Stimulated activated naive B cell treated with anti-CD40 and anti-IgM and Interleukin-4, amounts not matched to agents 10 μg/mL and 1 μg/mL and 100 μg/mL, for 72 hours (primary cell): ENCODE data around the gene PRSS53.

Experiments
- ATAC-seq, 2 donors: fragments of 150-1000 bp; cut with Tn5 transposase; replicated peaks; 2 replicates each; pipeline ENCODE4 v1.10.0; 2021; ENCODE audit warnings: moderate library complexity in 1 of 2
- DNase-seq: peaks from one replicate; pipeline ENCODE4 v3.0.0; 2021
- H3K27ac Mint-ChIP-seq: one replicate; pipeline ENCODE4 v1.8.0; 2022; ENCODE audit warnings: mild to moderate bottlenecking, mixed read lengths
- H3K27me3 Mint-ChIP-seq, 2 donors: one replicate each; pipeline ENCODE4 v1.8.0; 2022; ENCODE audit warnings: mixed read lengths in 2 of 2
- H3K36me3 Mint-ChIP-seq, 2 donors: one replicate each; pipeline ENCODE4 v1.8.0; 2022; ENCODE audit warnings: mixed read lengths in 2 of 2, mild to moderate bottlenecking in 1 of 2
- H3K4me1 Mint-ChIP-seq, 2 donors: one replicate each; pipeline ENCODE4 v1.8.0; 2022; ENCODE audit warnings: mixed read lengths in 2 of 2, mild to moderate bottlenecking in 1 of 2
- H3K4me3 Mint-ChIP-seq, 2 donors: one replicate each; pipeline ENCODE4 v1.8.0; 2022; ENCODE audit warnings: mild to moderate bottlenecking in 2 of 2, mixed read lengths in 2 of 2, moderate library complexity in 1 of 2
- H3K9me3 Mint-ChIP-seq, 2 donors: one replicate each; pipeline ENCODE4 v1.8.0; 2022; ENCODE audit warnings: mixed read lengths in 2 of 2, mild to moderate bottlenecking in 1 of 2

Gene PRSS53

GRCh38 chr16:31093132-31093703 lies 4.5 kb upstream of the PRSS53 start:
- Mint-ChIP-seq H3K36me3 (peaks cover 0 to 12% of the 10 kb centered on the region in 2 donors), H3K27ac (no peak overlapping the region), H3K4me1 (peaks cover 18 to 34% of the 10 kb centered on the region in 2 donors), H3K4me3 (peak overlapping the region; percentile 19 to 32), H3K27me3 (no peaks in the 10 kb centered on the region), H3K9me3 (no peaks in the 10 kb centered on the region)
- ATAC-seq (no peak), DNase-seq (no peak)

- Mint-ChIP-seq H3K9me3 (no peaks in the 10 kb centered on the region), H3K4me1 (peaks cover 18 to 34% of the 10 kb centered on the region in 2 donors), H3K36me3 (peaks cover 0 to 12% of the 10 kb centered on the region in 2 donors), H3K4me3 (no peak overlapping the region), H3K27ac (no peak overlapping the region), H3K27me3 (no peaks in the 10 kb centered on the region)
- DNase-seq (no peak), ATAC-seq (no peak)
These were observed 3.6 kb upstream of the PRSS53 start for GRCh38 chr16:31092330-31092729.

DNA sequence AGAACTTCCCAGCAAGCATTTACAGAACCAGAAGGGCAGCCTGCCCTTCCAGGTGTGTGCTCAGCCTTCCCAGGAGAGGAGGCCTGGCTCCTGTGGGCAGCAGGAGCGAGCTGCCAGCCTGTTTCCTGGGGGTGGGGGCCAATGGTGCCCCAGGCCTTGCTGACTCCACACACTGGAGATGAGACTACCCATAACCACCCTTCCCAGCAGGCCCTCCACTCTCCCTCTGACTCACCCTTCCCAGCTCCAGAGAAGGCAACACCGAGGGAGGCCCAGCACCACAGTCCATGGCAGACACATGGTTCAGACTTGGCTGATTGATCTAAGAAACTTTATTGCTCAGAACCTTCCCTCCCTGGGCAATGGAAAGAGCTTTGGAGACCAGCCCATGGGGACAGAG lies 1.8 kb upstream of the PRSS53 start:
- no peaks in the 10 kb centered on the region for H3K9me3 Mint-ChIP-seq
- DNase-seq: no peak
- no peak overlapping the region for H3K4me3 Mint-ChIP-seq
- ATAC-seq: no peak
- peaks cover 17 to 24% of the 10 kb centered on the region in 2 donors for H3K4me1 Mint-ChIP-seq
- no peak overlapping the region for H3K27ac Mint-ChIP-seq
- H3K36me3 Mint-ChIP-seq: peaks cover 6 to 18% of the 10 kb centered on the region in 2 donors
- H3K27me3 Mint-ChIP-seq: no peaks in the 10 kb centered on the region

DNA sequence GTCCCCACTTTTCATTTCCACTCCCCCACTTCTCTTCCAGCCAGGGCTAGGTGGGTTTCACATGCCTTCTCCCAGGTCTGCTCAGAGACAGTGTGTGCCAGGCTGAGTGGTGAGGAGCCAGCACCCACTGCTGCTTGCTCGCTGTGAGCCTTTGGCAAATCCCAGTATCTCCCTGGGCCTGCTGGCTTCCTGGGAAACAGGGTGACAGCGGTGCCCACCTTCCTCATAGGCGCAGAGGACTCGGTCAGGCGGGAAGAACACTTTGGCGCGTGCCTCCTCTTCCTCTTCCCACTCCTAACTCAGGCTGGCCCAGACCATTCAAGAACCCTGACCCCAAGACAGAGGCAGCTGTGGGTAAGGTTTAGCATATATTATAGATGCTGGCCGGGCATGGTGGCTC lies 456 bp upstream of the PRSS53 start:
- H3K4me1 Mint-ChIP-seq: peaks cover 15% of the 10 kb centered on the region in 2 donors
- DNase-seq: no peak
- no peaks in the 10 kb centered on the region for H3K9me3 Mint-ChIP-seq
- H3K27ac Mint-ChIP-seq: peak overlapping the region; percentile 37
- H3K27me3 Mint-ChIP-seq: no peaks in the 10 kb centered on the region
- ATAC-seq: no peak
- H3K4me3 Mint-ChIP-seq: no peak overlapping the region
- H3K36me3 Mint-ChIP-seq: peaks cover 6 to 18% of the 10 kb centered on the region in 2 donors

- Mint-ChIP-seq H3K4me1 (peaks cover 5 to 9% of the 10 kb centered on the region in 2 donors), H3K36me3 (peaks cover 6 to 20% of the 10 kb centered on the region in 2 donors), H3K27me3 (no peaks in the 10 kb centered on the region), H3K9me3 (no peaks in the 10 kb centered on the region), H3K27ac (no peak overlapping the region), H3K4me3 (no peak overlapping the region)
- DNase-seq (no peak), ATAC-seq (no peak)
These were observed 772 bp downstream of the PRSS53 start for GRCh38 chr16:31087971-31088370.

GRCh38 chr16:31087481-31087880 lies 1.3 kb downstream of the PRSS53 start:
- Mint-ChIP-seq H3K36me3 (peaks cover 6 to 22% of the 10 kb centered on the region in 2 donors), H3K9me3 (no peaks in the 10 kb centered on the region), H3K27ac (no peak overlapping the region), H3K27me3 (no peaks in the 10 kb centered on the region), H3K4me1 (peaks cover 9% of the 10 kb centered on the region in 2 donors), H3K4me3 (no peak overlapping the region)
- no peak for DNase-seq
- ATAC-seq: no peak

- peaks cover 10 to 27% of the 10 kb centered on the region in 2 donors for H3K36me3 Mint-ChIP-seq
- H3K4me1 Mint-ChIP-seq: peaks cover 11 to 18% of the 10 kb centered on the region in 2 donors
- no peak overlapping the region for H3K27ac Mint-ChIP-seq
- no peak overlapping the region for H3K4me3 Mint-ChIP-seq
- no peak for DNase-seq
- H3K27me3 Mint-ChIP-seq: no peaks in the 10 kb centered on the region
- ATAC-seq: no peak
- no peaks in the 10 kb centered on the region for H3K9me3 Mint-ChIP-seq
These were observed 2.2 kb downstream of the PRSS53 start for GRCh38 chr16:31086629-31086906.

GRCh38 chr16:31085873-31086628 lies 2.7 kb downstream of the PRSS53 start:
- H3K27me3 Mint-ChIP-seq: no peaks in the 10 kb centered on the region
- no peaks in the 10 kb centered on the region for H3K9me3 Mint-ChIP-seq
- no peak overlapping the region for H3K27ac Mint-ChIP-seq
- H3K36me3 Mint-ChIP-seq: peaks cover 12 to 27% of the 10 kb centered on the region in 2 donors
- ATAC-seq (no peak), DNase-seq (no peak)
- no peak overlapping the region for H3K4me3 Mint-ChIP-seq
- H3K4me1 Mint-ChIP-seq: peaks cover 11 to 24% of the 10 kb centered on the region in 2 donors

DNA sequence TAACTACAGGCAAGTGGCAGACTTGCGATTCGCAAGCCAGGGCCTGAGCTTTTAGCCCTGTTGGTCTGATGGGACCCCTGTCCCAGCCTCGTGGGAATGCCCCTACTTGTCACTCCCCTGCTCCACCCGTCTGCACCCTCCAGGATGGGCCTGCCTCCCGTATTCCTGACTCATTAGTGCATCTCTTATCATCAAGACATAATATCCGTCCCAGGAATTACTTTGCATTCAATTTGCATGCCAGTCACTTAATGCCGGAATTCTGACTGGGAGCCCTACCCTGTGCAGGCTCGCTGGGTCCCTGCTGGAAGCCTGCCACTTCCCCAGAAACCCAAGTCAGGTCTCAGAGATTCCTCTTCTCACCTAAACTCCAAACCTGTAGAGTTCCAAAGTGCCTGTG lies 3.3 kb downstream of the PRSS53 start:
- DNase-seq (no peak), ATAC-seq (no peak)
- Mint-ChIP-seq H3K9me3 (no peaks in the 10 kb centered on the region), H3K4me1 (peaks cover 12 to 24% of the 10 kb centered on the region in 2 donors), H3K4me3 (no peak overlapping the region), H3K36me3 (peaks cover 18 to 23% of the 10 kb centered on the region in 2 donors), H3K27me3 (no peaks in the 10 kb centered on the region), H3K27ac (no peak overlapping the region)

GRCh38 chr16:31084584-31085302 lies 4.0 kb downstream of the PRSS53 start:
- Mint-ChIP-seq H3K36me3 (peaks cover 22 to 26% of the 10 kb centered on the region in 2 donors), H3K4me1 (peaks cover 14 to 26% of the 10 kb centered on the region in 2 donors), H3K4me3 (no peak overlapping the region), H3K9me3 (no peaks in the 10 kb centered on the region), H3K27me3 (no peaks in the 10 kb centered on the region), H3K27ac (peak overlapping the region; percentile 80)
- ATAC-seq: peak in 1 of 2 donors; percentile 6
- DNase-seq: no peak

DNA sequence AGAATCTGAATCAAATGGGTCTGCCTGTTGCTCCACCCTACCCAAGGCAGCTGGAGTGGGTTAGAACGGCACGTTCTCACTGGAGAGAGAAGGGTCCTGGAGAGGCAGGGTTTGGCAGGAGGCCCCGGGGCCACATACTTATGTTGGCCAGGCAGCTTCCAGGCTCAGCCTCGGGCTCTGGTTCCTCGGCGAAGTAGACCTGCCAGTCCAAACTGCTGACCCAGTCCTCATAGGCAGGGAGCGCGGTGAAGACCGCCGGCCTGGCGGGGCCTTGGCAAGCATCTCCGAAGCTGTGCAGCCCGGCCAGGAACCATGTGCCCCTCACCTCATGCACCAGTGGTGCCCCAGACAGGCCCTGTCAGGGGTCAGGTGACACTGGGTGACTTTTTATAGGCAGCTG lies 4.8 kb downstream of the PRSS53 start:
- Mint-ChIP-seq H3K4me3 (no peak overlapping the region), H3K27me3 (no peaks in the 10 kb centered on the region), H3K36me3 (peaks cover 22 to 30% of the 10 kb centered on the region in 2 donors), H3K27ac (peak overlapping the region; percentile 80), H3K4me1 (peaks cover 17 to 26% of the 10 kb centered on the region in 2 donors), H3K9me3 (no peaks in the 10 kb centered on the region)
- DNase-seq (no peak), ATAC-seq (no peak)

GRCh38 chr16:31083556-31083955 lies 5.2 kb downstream of the PRSS53 start:
- Mint-ChIP-seq H3K4me3 (no peak overlapping the region), H3K27ac (no peak overlapping the region), H3K4me1 (peaks cover 20 to 26% of the 10 kb centered on the region in 2 donors), H3K36me3 (peaks cover 22 to 34% of the 10 kb centered on the region in 2 donors), H3K27me3 (no peaks in the 10 kb centered on the region), H3K9me3 (no peaks in the 10 kb centered on the region)
- DNase-seq (no peak), ATAC-seq (no peak)

- no peak for DNase-seq
- no peak overlapping the region for H3K27ac Mint-ChIP-seq
- H3K4me3 Mint-ChIP-seq: no peak overlapping the region
- H3K27me3 Mint-ChIP-seq: no peaks in the 10 kb centered on the region
- ATAC-seq: no peak
- peaks cover 20 to 26% of the 10 kb centered on the region in 2 donors for H3K4me1 Mint-ChIP-seq
- peaks cover 23 to 39% of the 10 kb centered on the region in 2 donors for H3K36me3 Mint-ChIP-seq
- H3K9me3 Mint-ChIP-seq: no peaks in the 10 kb centered on the region
These were observed 5.7 kb downstream of the PRSS53 start for GRCh38 chr16:31083081-31083480.

- Mint-ChIP-seq H3K36me3 (peaks cover 27 to 44% of the 10 kb centered on the region in 2 donors), H3K9me3 (no peaks in the 10 kb centered on the region), H3K4me1 (peaks cover 26% of the 10 kb centered on the region in 2 donors), H3K27me3 (no peaks in the 10 kb centered on the region), H3K27ac (peak overlapping the region; percentile 11), H3K4me3 (no peak overlapping the region)
- no peak for ATAC-seq
- no peak for DNase-seq
These were observed 6.2 kb downstream of the PRSS53 start for GRCh38 chr16:31082368-31083045.
